Measurements from ENCODE around the gene OTOS.
A peak's percentile ranks its signal among the peaks of the same experiment; 100 is the strongest.

OTOS gene

GRCh38 chr2:240155048-240155744, 14.7 kb upstream of the OTOS start:
- no peak for FAIRE-seq
- no peak for DNase-seq (ENCODE audit: extremely low spot score, insufficient read length, low read depth)

GRCh38 chr2:240154606-240155005, 14.1 kb upstream of the OTOS start:
- DNase-seq (ENCODE audit: extremely low spot score, insufficient read length, low read depth) (no peak), FAIRE-seq (no peak)

- FAIRE-seq = no peak
- DNase-seq (ENCODE audit: extremely low spot score, insufficient read length, low read depth) = no peak
These were observed 13.0 kb upstream of the OTOS start for GRCh38 chr2:240153418-240153817.

- FAIRE-seq = no peak
- no peak for DNase-seq (ENCODE audit: extremely low spot score, insufficient read length, low read depth)
These were observed 11.1 kb upstream of the OTOS start for GRCh38 chr2:240151477-240152031.

- DNase-seq (ENCODE audit: extremely low spot score, insufficient read length, low read depth) = peak; percentile 49
- FAIRE-seq = peak; percentile 57
These were observed 9.7 kb upstream of the OTOS start for GRCh38 chr2:240149943-240150784.

- FAIRE-seq (no peak), DNase-seq (ENCODE audit: extremely low spot score, insufficient read length, low read depth) (no peak)
These were observed 7.6 kb upstream of the OTOS start for GRCh38 chr2:240147911-240148587.

- FAIRE-seq (no peak), DNase-seq (ENCODE audit: extremely low spot score, insufficient read length, low read depth) (no peak)
These were observed 6.9 kb upstream of the OTOS start for GRCh38 chr2:240147382-240147781.

- FAIRE-seq (no peak), DNase-seq (ENCODE audit: extremely low spot score, insufficient read length, low read depth) (no peak)
These were observed 6.3 kb upstream of the OTOS start for GRCh38 chr2:240146627-240147278.

- no peak for FAIRE-seq
- DNase-seq (ENCODE audit: extremely low spot score, insufficient read length, low read depth) = no peak
These were observed 5.7 kb upstream of the OTOS start for GRCh38 chr2:240146141-240146561.

GRCh38 chr2:240145461-240145860, 5.0 kb upstream of the OTOS start:
- FAIRE-seq (no peak), DNase-seq (ENCODE audit: extremely low spot score, insufficient read length, low read depth) (no peak)

GRCh38 chr2:240144649-240145261, 4.3 kb upstream of the OTOS start:
- FAIRE-seq (no peak), DNase-seq (ENCODE audit: extremely low spot score, insufficient read length, low read depth) (no peak)

GRCh38 chr2:240143801-240144648, 3.6 kb upstream of the OTOS start:
- DNase-seq (ENCODE audit: extremely low spot score, insufficient read length, low read depth) = peak; percentile 60
- FAIRE-seq = peak; percentile 66

- FAIRE-seq (no peak), DNase-seq (ENCODE audit: extremely low spot score, insufficient read length, low read depth) (no peak)
These were observed 2.8 kb upstream of the OTOS start for GRCh38 chr2:240143276-240143675.

- FAIRE-seq (no peak), DNase-seq (ENCODE audit: extremely low spot score, insufficient read length, low read depth) (no peak)
These were observed 2.4 kb upstream of the OTOS start for GRCh38 chr2:240142859-240143258.

- FAIRE-seq = no peak
- no peak for DNase-seq (ENCODE audit: extremely low spot score, insufficient read length, low read depth)
These were observed 1.9 kb upstream of the OTOS start for GRCh38 chr2:240142256-240142775.

GRCh38 chr2:240141736-240142135, 1.3 kb upstream of the OTOS start:
- DNase-seq (ENCODE audit: extremely low spot score, insufficient read length, low read depth) (no peak), FAIRE-seq (no peak)

GRCh38 chr2:240140920-240141319, 462 bp upstream of the OTOS start:
- FAIRE-seq = no peak

GRCh38 chr2:240139666-240140393, 628 bp downstream of the OTOS start:
- DNase-seq (ENCODE audit: extremely low spot score, insufficient read length, low read depth) (no peak), FAIRE-seq (no peak)

More at GRCh38 chr2:240140920-240141319, 462 bp upstream of the OTOS start:
- no peak for DNase-seq (ENCODE audit: extremely low spot score, insufficient read length, low read depth)
